Activated B cell treated with CpG ODN at 0.5 μM for 24 hours (primary cell): ENCODE results near the gene LTBP2. TPM values are rescaled to one million over a fixed set of nuclear protein-coding genes. Genes with fewer than 3 reads are reported as not detected.

Source experiments
- ATAC-seq: fragments of 200-7000 bp; cut with Tn5 transposase; one replicate; pipeline ENCODE4 v1.10.0; 2021; ENCODE audit warnings: low read depth, mild to moderate bottlenecking, moderate library complexity
- CTCF ChIA-PET: fragments of 350-600 bp; sonication (Branson Sonifier 250); formaldehyde crosslinking; loops from one replicate; lab custom pipeline; 2021; ENCODE audit warnings: antibody characterized with exemption; lab: Charles Lee
- POLR2A ChIA-PET: fragments of 350-600 bp; sonication (Branson Sonifier 250); formaldehyde crosslinking; loops from one replicate; lab custom pipeline; 2021; ENCODE audit warnings: antibody characterized with exemption; lab: Charles Lee
- DNase-seq: peaks from one replicate; pipeline ENCODE4 v3.0.0; 2022
- H3K27ac Mint-ChIP-seq: one replicate; pipeline ENCODE4 v1.8.0; 2020; ENCODE audit warnings: mixed read lengths
- H3K27me3 Mint-ChIP-seq: one replicate; pipeline ENCODE4 v1.8.0; 2021; ENCODE audit warnings: mixed read lengths
- H3K36me3 Mint-ChIP-seq: one replicate; pipeline ENCODE4 v1.8.0; 2021; ENCODE audit warnings: low read depth, mixed read lengths
- H3K4me1 Mint-ChIP-seq: one replicate; pipeline ENCODE4 v1.8.0; 2021; ENCODE audit warnings: mixed read lengths
- H3K4me3 Mint-ChIP-seq: one replicate; pipeline ENCODE4 v1.8.0; 2020; ENCODE audit warnings: mild to moderate bottlenecking, mixed read lengths
- H3K9me3 Mint-ChIP-seq: one replicate; pipeline ENCODE4 v1.8.0; 2020; ENCODE audit warnings: mixed read lengths
- intact Hi-C: fragments of 100-400 bp; cut with micrococcal nuclease; formaldehyde crosslinking; loops from one replicate; pipeline ENCODE4 v1.15.1; 2024
- total RNA-seq: library from RNA; stranded (reverse); gene quantifications from 2 replicates; pipeline ENCODE4 v1.2.3, GENCODE V29; 2022
- TF ChIP-seq, protein P1 (sequence below): fragments of 200-600 bp; IDR thresholded peaks from one replicate; pipeline ENCODE4 v1.8.0; 2022; ENCODE audit warnings: antibody characterized with exemption, mild to moderate bottlenecking

The LTBP2 gene
- total RNA-seq, 1 donor from 2014 or later: 0.11 TPM

DNA sequence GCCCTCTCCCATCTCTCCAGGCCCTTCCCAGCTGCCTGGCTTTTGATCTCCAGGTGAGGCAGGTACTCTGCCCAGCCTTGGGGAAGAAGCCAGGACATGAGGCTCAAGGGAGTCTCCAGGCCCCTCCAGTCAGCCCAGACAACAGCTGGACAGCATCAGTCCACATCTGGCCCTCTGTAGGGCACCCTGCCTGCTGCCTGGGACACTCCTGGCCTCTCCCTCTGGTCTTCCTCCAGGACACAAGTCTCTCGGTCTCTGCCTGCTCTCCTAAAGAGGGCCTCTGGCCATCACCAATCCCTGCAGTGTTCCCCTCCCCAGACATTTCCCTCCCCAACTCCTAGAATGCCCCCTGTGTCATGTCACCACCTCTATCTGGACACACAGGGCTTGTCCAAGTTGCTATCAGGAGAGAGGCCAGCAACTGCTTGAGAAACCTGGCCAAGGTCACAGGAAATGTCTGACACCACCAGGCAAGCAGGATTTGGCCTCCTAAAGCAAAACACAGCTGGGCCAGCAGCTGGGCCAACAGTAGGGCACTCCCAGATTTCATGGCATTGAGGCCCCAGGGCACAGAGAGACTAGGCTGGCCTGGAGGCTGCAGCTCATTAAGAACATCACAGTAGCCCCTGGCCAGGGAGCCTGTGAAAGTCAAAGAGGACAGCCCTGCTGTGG lies 29.0 kb downstream of the LTBP2 start:
- DNase-seq (no peak), ATAC-seq (no peak)
- Mint-ChIP-seq H3K9me3 (no peaks in the 10 kb centered on the region), H3K4me1 (no peaks in the 10 kb centered on the region), H3K4me3 (no peak overlapping the region), H3K27me3 (no peaks in the 10 kb centered on the region), H3K27ac (no peak overlapping the region), H3K36me3 (no peaks in the 10 kb centered on the region)
- intact Hi-C loops: no loop called here
- ChIA-PET POLR2A (no interaction called here), CTCF (no interaction called here)
- TF ChIP-seq, protein P1, sequence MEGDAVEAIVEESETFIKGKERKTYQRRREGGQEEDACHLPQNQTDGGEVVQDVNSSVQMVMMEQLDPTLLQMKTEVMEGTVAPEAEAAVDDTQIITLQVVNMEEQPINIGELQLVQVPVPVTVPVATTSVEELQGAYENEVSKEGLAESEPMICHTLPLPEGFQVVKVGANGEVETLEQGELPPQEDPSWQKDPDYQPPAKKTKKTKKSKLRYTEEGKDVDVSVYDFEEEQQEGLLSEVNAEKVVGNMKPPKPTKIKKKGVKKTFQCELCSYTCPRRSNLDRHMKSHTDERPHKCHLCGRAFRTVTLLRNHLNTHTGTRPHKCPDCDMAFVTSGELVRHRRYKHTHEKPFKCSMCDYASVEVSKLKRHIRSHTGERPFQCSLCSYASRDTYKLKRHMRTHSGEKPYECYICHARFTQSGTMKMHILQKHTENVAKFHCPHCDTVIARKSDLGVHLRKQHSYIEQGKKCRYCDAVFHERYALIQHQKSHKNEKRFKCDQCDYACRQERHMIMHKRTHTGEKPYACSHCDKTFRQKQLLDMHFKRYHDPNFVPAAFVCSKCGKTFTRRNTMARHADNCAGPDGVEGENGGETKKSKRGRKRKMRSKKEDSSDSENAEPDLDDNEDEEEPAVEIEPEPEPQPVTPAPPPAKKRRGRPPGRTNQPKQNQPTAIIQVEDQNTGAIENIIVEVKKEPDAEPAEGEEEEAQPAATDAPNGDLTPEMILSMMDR: no peak

DNA sequence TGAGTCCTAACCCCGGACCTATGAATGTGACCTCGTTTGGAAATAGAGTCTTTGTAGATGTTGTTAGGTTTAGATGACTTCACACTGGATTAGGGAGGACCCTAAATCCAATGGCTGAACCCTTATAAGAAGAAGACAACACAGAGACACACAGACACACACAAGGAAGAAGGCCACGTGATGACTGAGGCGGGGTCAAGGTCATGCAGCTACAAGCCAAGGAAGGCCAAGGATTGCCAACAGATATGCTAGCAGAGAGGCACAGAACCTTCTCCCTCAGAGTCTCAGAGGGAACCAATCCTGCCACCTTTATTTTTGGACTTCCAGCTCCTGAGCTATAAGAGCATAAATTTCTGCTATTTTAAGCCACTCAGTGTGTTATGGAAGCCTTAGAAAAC lies 31.8 kb downstream of the LTBP2 start:
- H3K4me1 Mint-ChIP-seq: no peaks in the 10 kb centered on the region
- DNase-seq: no peak
- no peaks in the 10 kb centered on the region for H3K36me3 Mint-ChIP-seq
- CTCF ChIA-PET: no interaction called here
- no peaks in the 10 kb centered on the region for H3K27me3 Mint-ChIP-seq
- no peaks in the 10 kb centered on the region for H3K9me3 Mint-ChIP-seq
- H3K4me3 Mint-ChIP-seq: no peak overlapping the region
- intact Hi-C loops: no loop called here
- POLR2A ChIA-PET: no interaction called here
- no peak overlapping the region for H3K27ac Mint-ChIP-seq
- TF ChIP-seq, protein P1: no peak
- no peak for ATAC-seq

DNA sequence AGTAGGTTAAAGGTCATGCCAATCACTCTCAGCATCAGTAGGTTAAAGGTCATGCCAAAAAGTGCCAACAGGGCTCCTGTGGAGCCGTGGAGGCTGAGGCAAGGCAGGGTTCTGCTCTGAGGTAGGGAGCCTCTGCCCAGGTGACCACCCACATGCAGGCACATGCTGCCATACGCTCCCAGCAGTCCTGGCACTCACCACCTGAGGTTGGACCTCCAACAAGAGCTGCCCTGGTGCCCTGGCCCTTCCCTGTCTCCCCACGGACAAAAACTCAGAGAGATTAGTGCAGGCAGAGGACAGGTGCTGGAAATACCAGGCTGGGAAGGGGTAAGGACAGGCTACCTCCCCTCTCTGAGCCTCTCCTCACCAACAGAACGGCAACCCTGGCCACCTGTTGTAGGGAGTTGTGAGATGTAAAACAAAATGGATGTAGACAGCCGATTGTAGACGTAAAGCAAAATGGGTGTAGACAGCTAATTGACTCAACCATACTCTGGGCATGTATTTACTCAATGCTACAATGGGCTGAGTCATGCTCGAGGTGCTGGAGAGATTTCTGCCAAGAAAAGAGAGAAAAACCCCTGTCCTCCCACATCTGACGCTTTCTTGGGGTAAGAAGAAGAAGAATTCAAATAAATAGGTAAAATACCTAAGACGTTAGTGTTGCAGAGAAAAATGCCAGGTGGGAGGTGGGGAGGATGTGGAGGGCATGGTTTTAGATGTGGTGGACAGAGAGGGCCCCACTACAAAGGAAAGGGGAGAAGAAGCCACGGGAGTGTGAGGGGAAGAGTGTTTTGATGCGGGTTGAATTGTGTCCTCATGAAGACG lies 32.4 kb downstream of the LTBP2 start:
- DNase-seq (no peak), ATAC-seq (no peak)
- POLR2A ChIA-PET: no interaction called here
- H3K4me1 Mint-ChIP-seq: no peaks in the 10 kb centered on the region
- no peaks in the 10 kb centered on the region for H3K9me3 Mint-ChIP-seq
- H3K4me3 Mint-ChIP-seq: no peak overlapping the region
- H3K27me3 Mint-ChIP-seq: no peaks in the 10 kb centered on the region
- no peak overlapping the region for H3K27ac Mint-ChIP-seq
- intact Hi-C loops: no loop called here
- CTCF ChIA-PET: no interaction called here
- H3K36me3 Mint-ChIP-seq: no peaks in the 10 kb centered on the region
- TF ChIP-seq, protein P1: no peak

DNA sequence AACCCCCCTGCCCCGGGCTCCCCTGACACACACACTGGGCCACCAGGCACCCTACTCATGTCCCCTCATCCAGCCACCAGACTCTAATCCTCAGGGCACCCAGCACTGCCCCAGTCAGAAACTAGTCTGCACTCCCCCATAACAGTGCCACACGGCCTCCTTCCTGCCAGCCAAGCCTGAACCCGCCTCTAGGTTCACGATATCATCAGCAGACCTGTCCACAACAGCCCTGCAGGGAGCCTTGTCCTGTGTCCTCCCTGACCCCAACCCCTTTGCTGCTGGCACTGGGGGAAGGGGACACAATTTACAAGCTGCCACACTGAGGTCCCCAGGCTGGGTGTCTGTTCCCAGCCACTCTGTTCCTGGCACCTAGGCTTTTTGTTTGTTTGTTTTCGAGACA lies 33.6 kb downstream of the LTBP2 start:
- Mint-ChIP-seq H3K9me3 (no peaks in the 10 kb centered on the region), H3K27me3 (no peaks in the 10 kb centered on the region), H3K36me3 (no peaks in the 10 kb centered on the region), H3K27ac (no peak overlapping the region), H3K4me3 (no peak overlapping the region), H3K4me1 (no peaks in the 10 kb centered on the region)
- ChIA-PET CTCF (no interaction called here), POLR2A (no interaction called here)
- intact Hi-C loops: no loop called here
- ATAC-seq (no peak), DNase-seq (no peak)
- TF ChIP-seq, protein P1: no peak

DNA sequence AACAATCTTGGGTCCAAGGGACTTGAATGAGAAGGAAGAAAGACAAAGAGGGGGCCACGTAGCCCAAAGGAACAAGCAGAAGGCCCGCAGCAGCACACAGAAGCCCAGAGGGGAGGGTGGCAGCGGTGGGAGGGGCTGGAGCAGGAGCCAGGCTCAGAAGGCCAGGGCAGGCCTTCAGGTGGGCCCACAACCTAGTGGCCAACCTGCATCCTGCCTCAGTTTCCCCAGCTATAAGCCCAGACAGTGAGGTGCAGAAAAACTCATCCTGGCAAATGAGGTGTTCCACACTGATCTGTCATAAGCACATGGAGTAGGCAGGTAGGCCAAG lies 34.1 kb downstream of the LTBP2 start:
- Mint-ChIP-seq H3K9me3 (no peaks in the 10 kb centered on the region), H3K4me1 (no peaks in the 10 kb centered on the region), H3K27me3 (peaks cover 4% of the 10 kb centered on the region), H3K27ac (no peak overlapping the region), H3K4me3 (no peak overlapping the region), H3K36me3 (no peaks in the 10 kb centered on the region)
- intact Hi-C loops: no loop called here
- ATAC-seq (no peak), DNase-seq (no peak)
- ChIA-PET POLR2A (no interaction called here), CTCF (no interaction called here)
- TF ChIP-seq, protein P1: no peak
